HCT116 (cell line): ENCODE measurements around the gene HIP1R. TPM values are rescaled to one million over a fixed set of nuclear protein-coding genes. Genes with fewer than 3 reads are reported as not detected.

Experiments
- ATAC-seq: fragments of 200-7000 bp; cut with Tn5 transposase; 2 replicates; pipeline ENCODE4 v1.9.1; 2020; ENCODE audit warnings: mild to moderate bottlenecking, moderate library complexity
- BruUV-seq: library from RNA; stranded (reverse); fragments of 400-500 nt; replicated peaks from 2 replicates; lab custom pipeline; 2021; lab: Mats Ljungman, UMichigan
- CTCF ChIA-PET: fragments of 300-600 bp; sonication (Branson Sonifier 250); formaldehyde crosslinking; loops from one replicate; lab custom pipeline; 2021; ENCODE audit warnings: antibody characterized with exemption; lab: Charles Lee
- POLR2A ChIA-PET: fragments of 300-600, 350-600 bp; sonication (Branson Sonifier 250); formaldehyde crosslinking; loops from one replicate; lab custom pipeline; 2021; ENCODE audit warnings: antibody characterized with exemption; lab: Charles Lee
- RAD21 ChIA-PET, 2 experiments: fragments of 300-600 bp; sonication (Branson Sonifier 250); formaldehyde crosslinking; loops; one replicate each; lab custom pipeline; 2023; ENCODE audit warnings: low total read pairs in 2 of 2; ENCODE audit not compliant: uncharacterized antibody in 2 of 2, unreplicated experiment in 2 of 2, low non-redundant PET in 1 of 2; lab: Charles Lee
- DNase-seq: peaks from one replicate; pipeline ENCODE4 v3.0.0-alpha.2; 2010; ENCODE audit warnings: low read depth, low spot score
- H2AFZ ChIP-seq: fragments of 200-600 bp; shearing (Covaris generic), sonication (generic); 2 replicates; pipeline ENCODE4 v1.6.1; 2017; ENCODE audit warnings: low read depth, mixed run types, mixed read lengths, antibody characterized with exemption, low read length; ENCODE audit not compliant: poor library complexity, severe bottlenecking
- H3K27ac ChIP-seq: 2 replicates; pipeline ENCODE4 v1.5.1; 2012; ENCODE audit warnings: low read depth, low read length
- H3K27me3 ChIP-seq: fragments of 200-600 bp; sonication (generic); 2 replicates; pipeline ENCODE4 v1.6.1; 2016; ENCODE audit warnings: mixed run types, low read length, mixed read lengths; ENCODE audit not compliant: insufficient read depth
- H3K36me3 ChIP-seq, 2 experiments: fragments of 200-500 bp in 1 of 2; fragments of 200-600 bp in 1 of 2; sonication (Bioruptor generic) in 1 of 2; sonication (generic) in 1 of 2; 2 replicates each; pipeline versions ENCODE4 v1.5.1 to v1.6.1; 2014 to 2016; ENCODE audit warnings: low read length in 2 of 2, inconsistent platforms in 1 of 2, mixed read lengths in 1 of 2, mixed run types in 1 of 2; ENCODE audit not compliant: insufficient read depth in 2 of 2, control insufficient read depth in 1 of 2
- H3K4me1 ChIP-seq, 2 experiments: fragments of 200-600 bp in 1 of 2; sonication (generic) in 1 of 2; 2 replicates each; pipeline versions ENCODE4 v1.5.1 to v1.6.1; 2012 to 2017; ENCODE audit warnings: low read length in 2 of 2, inconsistent platforms in 1 of 2, mild to moderate bottlenecking in 1 of 2, mixed read lengths in 1 of 2, mixed run types in 1 of 2, moderate library complexity in 1 of 2; ENCODE audit not compliant: insufficient read depth in 2 of 2, control insufficient read depth in 1 of 2
- H3K4me2 ChIP-seq: fragments of 200-600 bp; sonication (generic); 2 replicates; pipeline ENCODE4 v1.6.1; 2017; ENCODE audit warnings: mixed run types, low read length, mixed read lengths
- H3K4me3 ChIP-seq, 2 experiments: fragments of 200-600 bp in 1 of 2; sonication (generic) in 1 of 2; replicated peaks in 1 of 2; 2 replicates each; pipeline ENCODE4 v1.5.1; 2011 to 2016; ENCODE audit warnings: low read length in 2 of 2, control low read depth in 1 of 2, low read depth in 1 of 2, mild to moderate bottlenecking in 1 of 2, mixed read lengths in 1 of 2, mixed run types in 1 of 2
- H3K79me2 ChIP-seq: fragments of 200-600 bp; sonication (generic); 2 replicates; pipeline ENCODE4 v1.6.1; 2017; ENCODE audit warnings: mild to moderate bottlenecking, mixed run types, low read length, moderate library complexity, mixed read lengths; ENCODE audit not compliant: insufficient read depth
- H3K9ac ChIP-seq: fragments of 200-600 bp; sonication (generic); 2 replicates; pipeline ENCODE4 v1.6.1; 2016; ENCODE audit warnings: low read length, mixed read lengths
- H3K9me2 ChIP-seq: fragments of 200-600 bp; sonication (generic), shearing (Covaris generic); 2 replicates; pipeline ENCODE4 v1.6.1; 2017; ENCODE audit warnings: mixed run types, mild to moderate bottlenecking, moderate library complexity; ENCODE audit not compliant: insufficient read depth
- H3K9me3 ChIP-seq, 2 experiments: fragments of 200-500 bp in 1 of 2; fragments of 200-600 bp in 1 of 2; sonication (Bioruptor generic) in 1 of 2; sonication (generic) in 1 of 2; 2 replicates each; pipeline ENCODE4 v1.6.1; 2014 to 2017; ENCODE audit warnings: low read length in 2 of 2, mixed read lengths in 2 of 2, inconsistent platforms in 1 of 2, low read depth in 1 of 2, mild to moderate bottlenecking in 1 of 2, mixed run types in 1 of 2, moderate library complexity in 1 of 2; ENCODE audit not compliant: control insufficient read depth in 1 of 2, insufficient read depth in 1 of 2
- H4K20me1 ChIP-seq: fragments of 200-600 bp; sonication (generic), shearing (Covaris generic); 2 replicates; pipeline ENCODE4 v1.6.1; 2017; ENCODE audit warnings: mixed run types, mild to moderate bottlenecking, moderate library complexity; ENCODE audit not compliant: insufficient read depth
- EGR1 ChIP-seq: IDR thresholded peaks from 2 replicates; pipeline ENCODE4 v1.6.1; 2012; ENCODE audit warnings: low read depth
- EZH2phosphoT487 ChIP-seq: fragments of 200-600 bp; IDR thresholded peaks from 2 replicates; pipeline ENCODE4 v1.6.1; 2018; ENCODE audit warnings: antibody characterized with exemption, borderline replicate concordance
- FOSL1 ChIP-seq: IDR thresholded peaks from 2 replicates; pipeline ENCODE4 v1.6.1; 2012; ENCODE audit warnings: low read depth
- JUND ChIP-seq: IDR thresholded peaks from 2 replicates; pipeline ENCODE4 v1.6.1; 2012
- POLR2A ChIP-seq: IDR thresholded peaks from 2 replicates; pipeline ENCODE4 v1.7.0; 2011; ENCODE audit warnings: borderline replicate concordance; ENCODE audit not compliant: insufficient read depth, insufficient read length; ENCODE audit errors: extremely low read depth
- RAD21 ChIP-seq: IDR thresholded peaks from 2 replicates; pipeline ENCODE4 v1.6.1; 2012; ENCODE audit warnings: low read depth, mild to moderate bottlenecking
- SP1 ChIP-seq: IDR thresholded peaks from 2 replicates; pipeline ENCODE4 v1.6.1; 2012; ENCODE audit warnings: low read depth
- SRF ChIP-seq: IDR thresholded peaks from 2 replicates; pipeline ENCODE4 v1.6.1; 2012; ENCODE audit warnings: low read depth
- TCF7L2 ChIP-seq: IDR thresholded peaks from 2 replicates; pipeline ENCODE4 v1.7.0; 2011; ENCODE audit warnings: borderline replicate concordance, inconsistent platforms; ENCODE audit not compliant: insufficient read depth, insufficient read length; ENCODE audit errors: extremely low read depth
- YY1 ChIP-seq: IDR thresholded peaks from 2 replicates; pipeline ENCODE4 v1.6.1; 2011; ENCODE audit warnings: low read length, low read depth, moderate library complexity, mild to moderate bottlenecking; ENCODE audit not compliant: insufficient replicate concordance; ENCODE audit errors: extremely low read depth
- ZFX ChIP-seq: fragments of 450-650 bp; IDR thresholded peaks from 2 replicates; pipeline ENCODE4 v1.6.1; 2017
- intact Hi-C: fragments of 100-400 bp; cut with micrococcal nuclease; formaldehyde crosslinking; loops from 2 replicates; pipeline ENCODE4 v1.10.0; 2022
- total RNA-seq: library from RNA; stranded (reverse); gene quantifications from one replicate; pipeline ENCODE4 v1.2.1, GENCODE V29; 2021; ENCODE audit not compliant: unreplicated experiment
- TF ChIP-seq, protein P1 (sequence below), 3 experiments: fragments of 200-600 bp in 1 of 3; sonication (generic) in 1 of 3; IDR thresholded peaks in 2 of 3; conservative IDR thresholded peaks in 1 of 3; 2 replicates each; pipeline ENCODE4 v1.5.1; 2012 to 2017; ENCODE audit warnings: low read depth in 2 of 3, low read length in 2 of 3, antibody characterized with exemption in 1 of 3, borderline replicate concordance in 1 of 3, control low read depth in 1 of 3, mild to moderate bottlenecking in 1 of 3, mixed read lengths in 1 of 3, mixed run types in 1 of 3, moderate library complexity in 1 of 3; ENCODE audit not compliant: insufficient read depth in 1 of 3

The HIP1R gene
- total RNA-seq, 1 experiment from 2014 or later = 57.8 TPM

DNA sequence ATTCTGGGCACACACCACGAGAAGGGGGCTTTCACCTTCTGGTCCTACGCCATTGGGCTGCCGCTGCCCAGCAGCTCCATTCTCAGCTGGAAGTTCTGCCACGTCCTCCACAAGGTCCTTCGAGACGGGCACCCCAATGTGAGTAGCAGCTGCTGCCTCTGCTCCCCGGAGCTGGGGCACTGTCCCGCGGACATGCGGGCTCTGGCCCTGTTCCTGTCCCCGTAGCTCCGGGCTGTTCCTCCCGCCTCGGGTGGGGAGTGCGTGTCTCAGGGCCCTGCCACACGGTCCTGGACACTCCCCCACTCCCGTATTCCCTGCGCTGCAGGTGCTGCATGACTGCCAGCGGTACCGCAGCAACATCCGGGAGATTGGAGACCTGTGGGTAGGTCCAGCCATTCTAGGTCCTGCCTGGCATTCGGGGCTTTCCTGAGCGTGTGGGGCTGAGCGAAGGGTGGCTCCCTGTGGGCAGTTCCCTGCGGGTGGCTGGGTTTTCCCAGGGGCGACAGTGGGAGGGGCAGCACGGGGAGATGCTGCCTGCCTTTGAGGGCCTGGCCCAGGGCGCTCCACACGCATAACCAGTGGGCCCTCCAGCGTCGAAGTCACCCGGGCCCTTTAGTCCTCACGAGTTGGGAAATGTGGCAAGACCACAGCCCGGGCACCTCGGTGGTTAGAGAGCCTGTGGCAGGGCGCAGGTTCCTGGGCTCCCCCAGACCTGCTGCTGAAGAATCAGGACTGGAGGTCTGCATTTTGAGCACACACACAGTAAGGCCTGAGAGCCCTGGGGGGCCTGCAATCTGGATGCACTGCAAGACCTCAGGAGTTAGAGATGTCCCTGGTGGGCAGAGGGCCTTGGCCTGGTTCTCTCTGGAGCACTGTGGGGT lies 13.5 kb downstream of the HIP1R start:
- Histone ChIP-seq H3K4me2 (no peak overlapping the region), H3K9me2 (no peaks in the 10 kb centered on the region), H3K27ac (no peak overlapping the region), H3K4me3 (no peak overlapping the region), H3K4me1 (no peaks in the 10 kb centered on the region), H3K36me3 (peaks cover 0 to 4% of the 10 kb centered on the region in 2 experiments; a peak in 3 of 4 replicates), H4K20me1 (no peaks in the 10 kb centered on the region), H2AFZ (no peak overlapping the region), H3K9me3 (no peaks in the 10 kb centered on the region), H3K79me2 (peaks cover 34% of the 10 kb centered on the region), H3K9ac (no peak overlapping the region), H3K27me3 (no peaks in the 10 kb centered on the region)
- ChIA-PET CTCF (no interaction called here), POLR2A (interaction anchor here (0.5 kb wide), 1 partner anchor 121 kb away, joined by 3 read pairs; no protein-coding TSS in a partner anchor), RAD21 (no interaction called here)
- ATAC-seq (no peak), DNase-seq (no peak)
- no peak for TF ChIP-seq POLR2A
- intact Hi-C loops = no loop called here
- BruUV-seq = no TSS peak

DNA sequence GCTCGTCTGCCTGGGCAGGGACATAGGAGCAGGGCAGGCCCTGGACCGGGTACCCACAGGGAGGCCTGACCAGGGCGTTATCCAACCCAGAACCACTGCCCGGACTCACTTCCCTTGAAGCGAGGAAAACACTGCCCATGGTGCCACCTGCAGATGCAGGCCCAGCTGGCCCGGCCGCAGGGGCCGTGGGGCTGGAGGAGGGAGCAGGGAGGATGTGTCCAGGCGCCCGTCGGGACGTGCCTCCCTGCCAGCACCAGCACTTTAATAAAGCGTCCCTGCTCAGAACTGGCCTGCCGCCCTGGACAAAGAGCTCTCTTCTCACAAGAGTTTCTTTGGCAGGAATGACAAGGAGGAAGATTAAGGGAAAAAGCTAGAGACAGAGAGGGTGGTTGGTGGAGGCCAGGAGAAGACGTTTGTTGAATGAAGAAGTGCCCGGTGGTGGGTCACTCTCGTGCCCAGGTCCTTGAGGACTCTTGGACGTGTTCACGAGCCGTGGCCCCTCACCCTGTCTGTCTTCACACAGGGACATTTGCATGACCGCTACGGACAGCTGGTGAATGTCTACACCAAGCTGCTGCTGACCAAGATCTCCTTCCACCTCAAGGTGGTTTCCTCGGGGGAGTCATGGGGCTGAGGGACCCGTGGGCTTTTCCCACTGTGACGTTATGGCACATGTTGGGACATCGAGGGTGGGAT lies 14.2 kb downstream of the HIP1R start:
- Histone ChIP-seq H3K36me3 (peaks cover 0 to 7% of the 10 kb centered on the region in 2 experiments; a peak in 3 of 4 replicates), H4K20me1 (no peaks in the 10 kb centered on the region), H3K9me2 (no peaks in the 10 kb centered on the region), H3K9ac (no peak overlapping the region), H3K27ac (no peak overlapping the region), H3K9me3 (no peaks in the 10 kb centered on the region), H3K27me3 (no peaks in the 10 kb centered on the region), H3K79me2 (peaks cover 27% of the 10 kb centered on the region), H3K4me2 (no peak overlapping the region), H2AFZ (no peak overlapping the region), H3K4me3 (no peak overlapping the region), H3K4me1 (no peaks in the 10 kb centered on the region)
- DNase-seq (no peak), ATAC-seq (no peak)
- ChIA-PET CTCF (no interaction called here), RAD21 (no interaction called here), POLR2A (interaction anchor here (0.5 kb wide), 1 partner anchor 120 kb away, joined by 3 read pairs; no protein-coding TSS in a partner anchor)
- intact Hi-C loops = no loop called here
- no TSS peak for BruUV-seq
- no peak for TF ChIP-seq FOSL1
- no peak for TF ChIP-seq RAD21
- TF ChIP-seq TCF7L2 = no peak
- TF ChIP-seq, protein P1, sequence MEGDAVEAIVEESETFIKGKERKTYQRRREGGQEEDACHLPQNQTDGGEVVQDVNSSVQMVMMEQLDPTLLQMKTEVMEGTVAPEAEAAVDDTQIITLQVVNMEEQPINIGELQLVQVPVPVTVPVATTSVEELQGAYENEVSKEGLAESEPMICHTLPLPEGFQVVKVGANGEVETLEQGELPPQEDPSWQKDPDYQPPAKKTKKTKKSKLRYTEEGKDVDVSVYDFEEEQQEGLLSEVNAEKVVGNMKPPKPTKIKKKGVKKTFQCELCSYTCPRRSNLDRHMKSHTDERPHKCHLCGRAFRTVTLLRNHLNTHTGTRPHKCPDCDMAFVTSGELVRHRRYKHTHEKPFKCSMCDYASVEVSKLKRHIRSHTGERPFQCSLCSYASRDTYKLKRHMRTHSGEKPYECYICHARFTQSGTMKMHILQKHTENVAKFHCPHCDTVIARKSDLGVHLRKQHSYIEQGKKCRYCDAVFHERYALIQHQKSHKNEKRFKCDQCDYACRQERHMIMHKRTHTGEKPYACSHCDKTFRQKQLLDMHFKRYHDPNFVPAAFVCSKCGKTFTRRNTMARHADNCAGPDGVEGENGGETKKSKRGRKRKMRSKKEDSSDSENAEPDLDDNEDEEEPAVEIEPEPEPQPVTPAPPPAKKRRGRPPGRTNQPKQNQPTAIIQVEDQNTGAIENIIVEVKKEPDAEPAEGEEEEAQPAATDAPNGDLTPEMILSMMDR (IDR thresholded peaks at IDR 0.05 in 2 of 3, conservative IDR thresholded peaks at IDR 0.05 in 1 of 3; ENCODE audit: borderline replicate concordance in 1 of 3, insufficient read depth in 1 of 3, low read depth in 2 of 3, low read length in 2 of 3) = no peak
- no peak for TF ChIP-seq SP1
- TF ChIP-seq JUND = no peak
- no peak for TF ChIP-seq EGR1
- TF ChIP-seq YY1 = no peak
- no peak for TF ChIP-seq ZFX
- TF ChIP-seq SRF = no peak
- no peak for TF ChIP-seq EZH2phosphoT487
